ENCODE results near the gene GPR63.

GRCh38 chr6:96837081-96837971 is at the start of gene GPR63:
- TF ChIP-seq EP300 (IDR thresholded peaks at IDR 0.05) (no peak), CTCF (IDR thresholded peaks at IDR 0.05) (no peak), POLR2A (IDR thresholded peaks at IDR 0.05) (no peak)
